CD4-positive, alpha-beta T cell treated with Interleukin-21 for 1 hour (primary cell): ENCODE measurements around the gene SKAP2.

ENCODE experiments used
- DNase-seq: peaks from one replicate; pipeline ENCODE4 v3.0.0-alpha.2; 2020

Gene SKAP2

GRCh38 chr7:26630361-26630760 is 234.0 kb downstream of the SKAP2 start:
- DNase-seq, result no peak

DNA sequence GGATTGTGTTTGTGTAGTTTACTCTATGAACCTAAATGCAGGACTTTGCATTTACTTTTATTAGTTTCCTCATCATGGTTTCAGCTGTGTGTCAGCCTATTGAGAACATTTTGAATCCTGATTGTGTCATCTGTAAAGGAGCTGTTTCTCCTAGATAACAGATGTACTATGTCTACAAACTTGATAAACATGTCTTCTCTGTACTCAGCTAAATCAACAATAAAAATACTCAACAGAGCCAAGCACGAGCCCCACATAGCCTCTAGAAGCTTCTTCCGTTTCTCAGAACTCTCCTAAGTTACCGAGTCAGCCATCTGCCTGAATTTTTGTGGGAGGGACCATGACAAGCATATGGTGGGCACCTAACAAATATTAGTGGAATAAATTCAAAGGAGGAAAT is 234.7 kb downstream of the SKAP2 start:
- DNase-seq, result no peak

- no peak for DNase-seq
Measured at GRCh38 chr7:26627891-26628341, 236.5 kb downstream of the SKAP2 start.

- no peak for DNase-seq
Measured at GRCh38 chr7:26627221-26627620, 237.2 kb downstream of the SKAP2 start.

DNA sequence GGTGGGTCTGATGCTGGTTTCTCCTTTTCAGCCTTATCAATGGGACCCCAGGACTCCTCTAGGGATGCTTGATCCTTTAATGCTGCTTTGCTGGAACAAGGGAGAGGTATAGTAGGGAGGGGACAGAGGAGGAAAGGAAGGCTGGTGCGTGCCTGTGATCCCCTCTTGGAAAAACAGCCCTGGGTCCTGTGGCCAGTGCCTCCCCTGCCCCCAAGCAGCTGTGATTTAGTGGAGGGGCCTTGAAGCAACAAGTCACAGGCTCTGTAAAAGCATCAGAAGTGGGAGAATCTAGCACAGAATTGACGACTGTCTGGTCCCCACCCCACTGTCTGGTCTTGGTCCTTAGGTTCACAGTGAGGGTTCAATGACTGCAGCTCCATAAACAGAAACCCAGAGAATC is 237.7 kb downstream of the SKAP2 start:
- DNase-seq, result no peak

DNA sequence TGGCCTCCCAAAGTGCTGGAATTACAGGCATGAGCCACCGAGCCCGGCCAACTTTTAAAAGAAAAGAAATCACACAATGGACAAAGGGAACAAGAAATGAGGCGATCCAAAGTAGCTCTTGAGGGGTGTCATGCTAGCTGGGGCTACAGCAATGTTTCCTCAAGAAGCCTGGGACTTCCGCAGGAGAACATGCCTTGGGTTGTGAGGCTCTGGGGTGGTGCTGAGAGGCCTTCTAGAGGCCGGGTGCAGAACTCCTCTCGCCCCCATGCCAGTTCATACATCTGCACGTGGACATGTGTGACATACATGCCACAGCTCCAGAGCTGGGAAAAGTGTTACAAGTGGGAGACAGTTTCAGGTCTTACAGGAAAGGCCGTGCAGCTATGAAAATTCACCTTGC is 238.2 kb downstream of the SKAP2 start:
- DNase-seq, result no peak

DNA sequence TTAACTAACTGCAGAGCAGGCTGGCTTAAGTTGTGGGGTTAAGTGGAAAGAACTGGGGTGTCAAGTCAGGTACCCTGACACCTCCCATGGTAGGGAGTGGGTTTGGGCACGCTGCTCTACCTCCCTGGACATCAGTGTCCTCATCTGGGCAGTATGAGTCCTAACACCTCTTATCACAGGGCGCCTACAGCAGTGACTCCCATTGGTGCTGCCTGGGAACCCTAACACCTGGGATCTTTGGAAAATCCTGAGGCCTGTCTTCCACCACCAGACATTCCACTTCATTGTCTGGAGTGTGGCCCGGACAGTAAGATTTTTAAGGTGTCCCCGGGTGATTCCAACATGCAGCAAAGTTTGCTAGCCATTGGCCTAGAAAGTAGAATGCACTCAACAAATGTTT is 239.1 kb downstream of the SKAP2 start:
- DNase-seq, result no peak

DNA sequence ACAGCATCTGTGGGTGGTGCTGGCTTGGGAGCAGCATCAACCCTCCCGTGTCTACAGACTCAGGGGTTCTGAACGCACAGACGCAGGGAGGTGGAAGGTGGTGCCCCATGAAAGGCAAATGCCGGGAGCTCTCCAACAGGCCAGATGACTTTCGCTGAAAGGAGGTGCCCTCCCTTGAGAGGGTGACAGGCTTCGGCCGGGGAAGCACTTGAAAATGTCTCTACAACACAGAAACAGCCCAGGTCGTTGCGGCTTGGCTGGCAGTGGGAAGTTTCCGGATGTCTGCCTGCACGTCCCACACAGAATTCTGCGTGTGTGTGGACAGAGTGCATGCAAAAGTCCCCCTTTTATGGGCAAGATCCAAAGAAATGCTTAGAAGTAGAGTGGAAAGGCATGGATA is 239.6 kb downstream of the SKAP2 start:
- DNase-seq, result no peak

GRCh38 chr7:26624431-26624830 is 240.0 kb downstream of the SKAP2 start:
- no peak for DNase-seq

DNA sequence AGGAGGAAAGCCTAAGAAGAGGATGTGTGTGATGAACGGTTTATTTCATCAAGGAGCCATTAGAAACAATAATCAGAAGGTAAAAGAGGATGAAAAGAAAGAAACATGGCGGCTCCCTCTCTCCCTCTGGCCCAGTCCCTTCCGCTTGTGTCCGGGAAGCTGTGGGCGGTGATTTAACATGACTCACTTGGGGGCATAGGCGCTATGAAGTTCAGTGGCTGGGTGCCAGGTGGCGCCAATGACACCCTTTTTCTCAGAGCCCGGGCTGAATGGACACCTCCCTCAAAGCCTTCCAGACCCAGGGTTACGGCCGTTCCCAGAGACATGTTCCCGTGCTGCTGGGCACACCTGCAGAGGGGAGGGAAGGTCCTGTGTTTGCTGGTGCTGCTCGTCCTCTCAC is 244.0 kb downstream of the SKAP2 start:
- DNase-seq, result no peak

GRCh38 chr7:26619348-26619984 is 244.9 kb downstream of the SKAP2 start:
- no peak for DNase-seq

DNA sequence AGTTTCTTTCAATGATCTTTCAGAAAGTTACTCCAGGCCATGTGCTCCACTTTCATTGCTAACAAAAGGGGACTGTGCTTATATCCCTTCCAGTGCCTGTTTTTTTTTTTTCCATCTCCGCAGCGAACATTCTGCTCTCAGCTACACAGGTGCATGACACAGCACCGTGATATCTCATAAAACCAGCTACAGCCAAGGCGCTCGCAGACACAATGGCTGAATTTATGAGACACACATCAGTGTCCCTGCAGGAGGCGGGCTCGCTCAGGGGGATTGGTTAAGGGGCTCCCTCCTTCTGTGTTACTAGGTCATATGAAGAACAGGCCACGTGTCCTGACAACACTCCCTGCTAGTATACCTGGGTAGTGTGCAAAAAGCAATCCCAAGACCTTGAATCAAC is 245.5 kb downstream of the SKAP2 start:
- DNase-seq, result no peak

GRCh38 chr7:26618449-26618848 is 245.9 kb downstream of the SKAP2 start:
- DNase-seq, result no peak
